ENCODE results near the gene LAGE3. TPM values are rescaled to one million over a fixed set of nuclear protein-coding genes. Genes with fewer than 3 reads are reported as not detected.

Gene LAGE3
- total RNA-seq, 1 experiment from 2014 or later: 32.3 TPM

DNA sequence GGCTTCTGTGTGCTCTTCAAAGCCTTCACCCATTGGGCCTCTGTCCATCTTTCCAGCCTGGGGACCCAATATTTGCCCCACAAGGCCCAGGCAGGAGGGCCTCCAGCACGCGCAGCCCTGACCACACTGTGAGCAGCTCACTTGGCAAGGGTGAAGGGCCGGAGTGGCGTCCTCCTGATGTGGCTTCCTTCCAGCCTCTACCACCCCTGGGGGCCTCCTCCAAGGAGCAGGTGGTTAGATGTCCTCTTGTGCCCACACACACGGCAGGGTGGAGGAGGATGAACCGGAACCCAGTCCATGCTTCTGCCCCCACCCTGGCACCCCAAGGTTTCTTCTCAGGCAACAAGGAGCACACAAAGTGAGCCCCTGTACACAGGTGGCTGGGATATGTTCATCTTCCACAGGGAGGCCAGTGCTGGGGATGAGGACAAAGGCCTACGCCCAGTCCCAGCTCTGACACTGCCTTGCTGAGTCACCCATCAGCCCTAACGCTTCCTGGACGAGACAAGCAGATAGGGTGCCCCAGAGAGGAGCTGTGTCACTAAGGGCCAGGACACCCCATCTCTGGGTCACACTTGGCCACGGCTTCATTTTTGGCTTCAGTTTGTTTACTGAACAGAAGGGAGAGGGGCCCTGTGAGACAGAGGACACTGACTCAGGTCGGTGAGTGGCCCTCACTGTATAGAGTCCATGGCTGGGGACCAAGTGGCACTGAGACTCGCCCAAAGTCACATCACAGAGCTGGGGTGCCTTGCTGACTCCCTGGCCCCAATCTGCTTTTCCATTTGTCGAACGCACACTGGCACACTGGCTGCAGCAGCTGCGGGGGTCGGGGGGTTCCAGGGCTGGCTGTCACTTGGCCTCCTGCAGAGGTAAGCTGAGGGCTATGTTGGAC lies 5.4 kb upstream of the LAGE3 start:
- in situ Hi-C loops (cut with HindIII; ENCODE audit: low pct_unique_long_range_greater_than_20kb, low sequenced_read_pairs): no loop called here
- peak; percentile 36 for DNase-seq (ENCODE audit: low read depth)

GRCh38 chrX:154483325-154483724 lies 4.2 kb upstream of the LAGE3 start:
- in situ Hi-C loops (cut with HindIII; ENCODE audit: low pct_unique_long_range_greater_than_20kb, low sequenced_read_pairs): no loop called here
- DNase-seq (ENCODE audit: low read depth): no peak

DNA sequence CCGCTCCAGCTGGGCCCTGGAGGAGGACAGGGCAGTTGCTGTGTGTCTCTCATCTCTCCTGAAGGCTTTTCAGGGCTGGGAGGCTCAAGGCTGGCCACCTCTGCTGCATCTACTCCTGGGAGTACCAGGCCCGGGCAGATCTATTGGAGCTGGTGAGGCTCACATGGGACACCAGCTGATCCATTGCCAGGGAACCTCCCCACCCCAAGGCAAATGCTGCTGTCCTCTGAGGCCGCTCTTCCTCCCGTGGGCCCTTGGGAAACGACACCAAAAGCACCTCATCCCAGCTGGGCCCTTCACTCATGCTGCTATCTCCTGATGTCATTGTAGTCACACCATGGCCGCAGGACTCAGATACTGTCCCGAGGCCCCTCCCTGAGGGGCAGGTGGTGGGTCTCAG lies 3.7 kb upstream of the LAGE3 start:
- in situ Hi-C loops (cut with HindIII; ENCODE audit: low pct_unique_long_range_greater_than_20kb, low sequenced_read_pairs): no loop called here
- DNase-seq (ENCODE audit: low read depth): no peak

- no peak for DNase-seq (ENCODE audit: low read depth)
- in situ Hi-C loops (cut with HindIII; ENCODE audit: low pct_unique_long_range_greater_than_20kb, low sequenced_read_pairs): no loop called here
Measured at GRCh38 chrX:154481911-154482601, 3.0 kb upstream of the LAGE3 start.

DNA sequence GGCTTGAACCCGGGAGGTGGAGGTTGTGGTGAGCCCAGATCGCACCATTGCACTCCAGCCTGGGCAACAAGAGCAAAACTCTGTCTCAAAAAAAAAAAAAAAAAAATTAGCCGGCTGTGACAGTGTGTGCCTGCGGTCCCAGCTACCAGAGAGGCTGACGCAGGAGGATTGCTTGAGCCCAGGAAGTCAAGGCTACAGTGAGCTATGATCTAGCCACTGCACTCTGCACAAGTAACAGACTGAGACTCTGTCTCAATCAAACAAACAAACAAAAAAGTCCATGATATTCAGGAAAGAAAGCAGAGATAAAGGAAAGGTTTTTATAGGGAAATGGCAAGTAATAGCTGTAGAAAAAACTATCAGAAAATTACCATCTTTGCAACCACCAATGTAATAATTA lies 2.1 kb upstream of the LAGE3 start:
- in situ Hi-C loops (cut with HindIII; ENCODE audit: low pct_unique_long_range_greater_than_20kb, low sequenced_read_pairs): no loop called here
- no peak for DNase-seq (ENCODE audit: low read depth)

- in situ Hi-C loops (cut with HindIII; ENCODE audit: low pct_unique_long_range_greater_than_20kb, low sequenced_read_pairs): no loop called here
- DNase-seq (ENCODE audit: low read depth): no peak
Measured at GRCh38 chrX:154477891-154478477, 1.1 kb downstream of the LAGE3 start.

- no peak for DNase-seq (ENCODE audit: low read depth)
- in situ Hi-C loops (cut with HindIII; ENCODE audit: low pct_unique_long_range_greater_than_20kb, low sequenced_read_pairs): no loop called here
Measured at GRCh38 chrX:154476821-154477220, 2.3 kb downstream of the LAGE3 start.

GRCh38 chrX:154473683-154474082 lies 5.4 kb downstream of the LAGE3 start:
- in situ Hi-C loops (cut with HindIII; ENCODE audit: low pct_unique_long_range_greater_than_20kb, low sequenced_read_pairs): no loop called here
- DNase-seq (ENCODE audit: low read depth): no peak

- in situ Hi-C loops (cut with HindIII; ENCODE audit: low pct_unique_long_range_greater_than_20kb, low sequenced_read_pairs): no loop called here
- DNase-seq (ENCODE audit: low read depth): no peak
Measured at GRCh38 chrX:154472685-154473632, 6.1 kb downstream of the LAGE3 start.

DNA sequence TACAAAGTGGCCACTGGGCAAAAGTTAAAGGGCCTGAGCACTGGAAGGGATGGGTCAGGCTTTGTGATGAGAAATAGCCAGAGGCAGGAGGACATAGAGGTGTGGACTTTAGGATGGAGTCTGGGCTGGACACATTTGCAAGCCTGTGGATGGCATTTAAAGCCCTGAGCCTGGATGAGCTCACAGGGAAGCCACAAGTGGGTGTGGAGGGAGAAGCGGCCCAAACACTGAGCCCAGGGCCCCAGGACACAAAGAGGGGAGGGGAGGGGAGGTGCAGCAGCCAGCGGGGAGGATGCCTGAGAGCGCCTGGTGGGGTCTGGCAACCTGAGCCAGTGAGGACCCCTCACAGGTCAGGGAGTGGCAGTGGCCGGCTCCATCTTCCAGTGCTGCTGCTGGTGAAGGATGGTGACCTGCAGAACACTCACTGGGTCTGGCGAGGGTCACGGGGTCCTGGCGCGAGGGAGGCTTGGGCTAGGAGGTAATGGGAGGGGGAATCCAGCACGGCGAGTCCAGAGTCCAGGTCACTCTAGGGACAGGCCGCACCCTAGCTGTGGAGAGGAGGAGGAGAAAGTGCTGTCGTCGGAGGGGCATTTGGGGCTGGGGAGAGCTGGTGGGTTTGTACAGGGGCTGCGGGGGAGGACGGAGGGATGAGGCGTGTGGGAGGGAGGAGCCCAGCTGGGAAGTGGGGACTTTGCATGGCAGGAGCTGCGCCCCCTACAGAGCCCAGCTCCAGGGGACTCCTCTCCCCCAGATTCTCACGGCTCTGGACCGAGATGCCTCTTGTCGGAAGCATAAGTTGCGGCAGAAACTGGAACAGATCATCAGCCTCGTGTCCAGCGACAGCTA lies 7.0 kb downstream of the LAGE3 start:
- no peak for DNase-seq (ENCODE audit: low read depth)
- in situ Hi-C loops (cut with HindIII; ENCODE audit: low pct_unique_long_range_greater_than_20kb, low sequenced_read_pairs): no loop called here

DNA sequence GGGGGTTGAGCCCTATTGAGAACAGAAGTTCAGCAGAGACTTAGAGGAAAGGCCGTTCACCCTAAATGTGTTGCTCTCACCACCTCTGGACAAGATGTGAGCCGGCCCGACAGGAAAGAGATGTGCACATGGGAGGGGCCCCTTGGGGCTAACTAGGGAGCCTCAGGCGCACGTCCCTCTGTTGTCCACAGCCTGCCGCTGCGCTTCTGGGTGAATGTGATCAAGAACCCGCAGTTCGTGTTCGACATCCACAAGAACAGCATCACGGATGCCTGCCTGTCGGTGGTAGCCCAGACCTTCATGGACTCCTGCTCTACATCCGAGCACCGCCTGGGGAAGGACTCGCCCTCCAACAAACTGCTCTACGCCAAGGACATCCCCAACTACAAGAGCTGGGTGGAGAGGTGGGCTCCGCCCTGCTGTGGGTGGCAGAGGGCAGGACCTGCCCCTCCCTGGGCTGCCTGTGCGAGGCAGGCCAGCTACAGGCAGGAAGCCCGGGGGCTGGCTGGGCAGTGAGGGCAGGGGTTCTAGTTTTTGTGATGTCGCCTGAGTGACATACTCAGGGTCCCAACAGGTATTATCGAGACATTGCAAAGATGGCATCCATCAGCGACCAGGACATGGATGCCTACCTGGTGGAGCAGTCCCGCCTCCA lies 8.0 kb downstream of the LAGE3 start:
- in situ Hi-C loops (cut with HindIII; ENCODE audit: low pct_unique_long_range_greater_than_20kb, low sequenced_read_pairs): no loop called here
- no peak for DNase-seq (ENCODE audit: low read depth)

DNA sequence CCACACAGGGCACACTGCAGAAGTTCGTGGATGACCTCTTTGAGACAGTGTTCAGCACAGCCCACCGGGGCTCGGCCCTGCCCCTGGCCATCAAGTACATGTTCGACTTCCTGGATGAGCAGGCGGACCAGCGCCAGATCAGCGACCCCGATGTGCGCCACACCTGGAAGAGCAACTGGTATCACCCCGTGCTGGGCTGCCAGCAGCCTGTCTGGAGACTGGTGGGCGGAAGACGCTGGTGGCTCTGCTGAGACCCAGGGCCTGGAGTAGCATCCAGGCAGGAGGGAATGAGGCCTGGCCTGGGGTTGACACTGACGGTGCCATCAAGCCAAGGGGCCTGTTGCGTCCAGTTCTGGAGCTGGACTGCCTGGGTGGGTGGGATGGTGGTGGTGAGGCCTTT lies 8.6 kb downstream of the LAGE3 start:
- DNase-seq (ENCODE audit: low read depth): no peak
- in situ Hi-C loops (cut with HindIII; ENCODE audit: low pct_unique_long_range_greater_than_20kb, low sequenced_read_pairs): no loop called here

DNA sequence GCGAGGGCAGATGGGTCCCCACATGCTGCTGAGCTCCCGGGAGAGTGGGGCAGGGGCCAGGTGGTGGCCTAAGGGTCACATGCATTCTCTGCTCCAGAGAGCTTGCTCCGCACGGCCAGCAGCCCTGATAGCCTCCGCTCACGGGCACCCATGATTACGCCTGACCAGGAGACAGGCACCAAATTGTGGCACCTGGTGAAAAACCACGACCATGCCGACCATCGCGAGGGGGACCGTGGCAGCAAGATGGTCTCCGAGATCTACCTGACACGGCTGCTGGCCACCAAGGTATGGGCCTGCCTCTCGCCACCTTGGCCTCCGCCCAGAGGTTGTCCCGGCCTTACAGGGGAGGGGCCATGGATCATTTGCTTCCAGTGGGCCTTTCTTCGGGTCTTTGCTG lies 9.2 kb downstream of the LAGE3 start:
- DNase-seq (ENCODE audit: low read depth): no peak
- in situ Hi-C loops (cut with HindIII; ENCODE audit: low pct_unique_long_range_greater_than_20kb, low sequenced_read_pairs): no loop called here

GRCh38 chrX:154469114-154469513 lies 10.0 kb downstream of the LAGE3 start:
- in situ Hi-C loops (cut with HindIII; ENCODE audit: low pct_unique_long_range_greater_than_20kb, low sequenced_read_pairs): no loop called here
- DNase-seq (ENCODE audit: low read depth): no peak

DNA sequence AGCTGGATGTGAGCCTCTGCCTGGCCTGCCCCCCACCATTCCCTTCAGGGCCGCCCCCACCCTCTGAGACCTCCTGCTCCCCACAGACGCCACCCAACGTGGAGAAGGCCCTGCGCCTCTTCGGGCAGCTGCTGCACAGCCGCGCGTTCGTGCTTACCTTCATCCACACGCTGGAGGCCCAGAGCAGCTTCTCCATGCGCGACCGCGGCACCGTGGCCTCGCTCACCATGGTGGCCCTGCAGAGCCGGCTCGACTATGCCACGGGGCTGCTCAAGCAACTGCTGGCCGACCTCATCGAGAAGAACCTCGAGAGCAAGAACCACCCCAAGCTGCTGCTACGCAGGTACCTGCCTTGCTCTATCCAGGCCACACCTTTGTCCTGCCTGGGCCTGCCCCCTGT lies 10.9 kb downstream of the LAGE3 start:
- in situ Hi-C loops (cut with HindIII; ENCODE audit: low pct_unique_long_range_greater_than_20kb, low sequenced_read_pairs): no loop called here

DNA sequence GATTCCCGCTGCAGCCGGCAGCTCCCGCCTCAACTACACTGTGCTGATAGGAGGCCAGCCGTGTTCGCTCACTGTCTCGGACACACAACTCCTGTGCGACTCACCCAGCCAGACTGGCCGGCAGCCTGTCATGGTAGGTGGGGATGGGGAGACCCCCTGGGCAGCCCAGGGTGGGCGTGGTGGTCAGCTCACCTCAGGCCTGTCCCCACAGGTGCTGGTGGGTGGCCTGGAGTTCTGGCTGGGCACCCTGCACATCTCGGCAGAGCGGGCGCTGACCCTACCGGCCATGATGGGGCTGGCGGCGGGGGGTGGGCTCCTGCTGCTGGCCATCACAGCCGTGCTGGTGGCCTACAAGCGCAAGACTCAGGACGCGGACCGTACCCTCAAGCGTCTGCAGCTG lies 11.5 kb downstream of the LAGE3 start:
- in situ Hi-C loops (cut with HindIII; ENCODE audit: low pct_unique_long_range_greater_than_20kb, low sequenced_read_pairs): no loop called here
- no peak for DNase-seq (ENCODE audit: low read depth)

More for the DNA sequence above, 10.9 kb downstream of the LAGE3 start:
- DNase-seq (ENCODE audit: low read depth): no peak

- in situ Hi-C loops (cut with HindIII; ENCODE audit: low pct_unique_long_range_greater_than_20kb, low sequenced_read_pairs): no loop called here
- DNase-seq (ENCODE audit: low read depth): no peak
Measured at GRCh38 chrX:154466907-154467306, 12.2 kb downstream of the LAGE3 start.
